Hepatocyte (in vitro differentiated cells): ENCODE results near the gene OR2A5. TPM values are rescaled to one million over a fixed set of nuclear protein-coding genes. Genes with fewer than 3 reads are reported as not detected.

Source experiments
- DNase-seq: peaks from one replicate; pipeline ENCODE4 v3.0.0-alpha.2; 2016; ENCODE audit warnings: low spot score
- H2AFZ ChIP-seq: fragments of 200-600 bp; sonication (generic); 2 replicates; pipeline ENCODE4 v1.6.0; 2016; ENCODE audit warnings: antibody characterized with exemption, mild to moderate bottlenecking
- H3K27ac ChIP-seq: fragments of 200-600 bp; sonication (generic); 2 replicates; pipeline ENCODE4 v1.5.1; 2016; ENCODE audit warnings: mild to moderate bottlenecking
- H3K27me3 ChIP-seq: fragments of 200-600 bp; sonication (generic); 2 replicates; pipeline ENCODE4 v1.6.1; 2016
- H3K36me3 ChIP-seq: fragments of 200-600 bp; sonication (generic); replicated peaks from 2 replicates; pipeline ENCODE4 v1.5.1; 2016; ENCODE audit warnings: low read depth; ENCODE audit not compliant: insufficient read depth
- H3K4me1 ChIP-seq: fragments of 200-600 bp; sonication (generic); 2 replicates; pipeline ENCODE4 v1.5.1; 2016; ENCODE audit warnings: mild to moderate bottlenecking, moderate library complexity; ENCODE audit not compliant: insufficient read depth
- H3K4me2 ChIP-seq: fragments of 200-600 bp; sonication (generic); 2 replicates; pipeline ENCODE4 v1.6.0; 2016
- H3K4me3 ChIP-seq: fragments of 200-600 bp; sonication (generic); 2 replicates; pipeline ENCODE4 v1.5.1; 2016; ENCODE audit warnings: mild to moderate bottlenecking
- H3K79me2 ChIP-seq: fragments of 200-600 bp; sonication (generic); 2 replicates; pipeline ENCODE4 v1.6.0; 2017; ENCODE audit warnings: mild to moderate bottlenecking
- H3K9me2 ChIP-seq: fragments of 200-600 bp; sonication (generic); replicated peaks from 2 replicates; pipeline ENCODE4 v1.6.0; 2017; ENCODE audit warnings: mild to moderate bottlenecking; ENCODE audit not compliant: insufficient read depth
- H3K9me3 ChIP-seq: fragments of 200-600 bp; sonication (generic); 2 replicates; pipeline ENCODE4 v1.5.1; 2016; ENCODE audit warnings: low read depth, mild to moderate bottlenecking
- H4K20me1 ChIP-seq: fragments of 200-600 bp; sonication (generic); 2 replicates; pipeline ENCODE4 v1.6.0; 2016; ENCODE audit warnings: mild to moderate bottlenecking; ENCODE audit not compliant: insufficient read depth, poor library complexity, severe bottlenecking
- CTCF ChIP-seq: fragments of 200-600 bp; sonication (generic); IDR thresholded peaks from 2 replicates; pipeline ENCODE4 v1.5.1; 2016; ENCODE audit warnings: antibody characterized with exemption, mild to moderate bottlenecking; ENCODE audit not compliant: poor library complexity
- EZH2 ChIP-seq: fragments of 200-600 bp; sonication (generic); IDR thresholded peaks from 2 replicates; pipeline ENCODE4 v1.6.1; 2016; ENCODE audit warnings: antibody characterized with exemption, mild to moderate bottlenecking, borderline replicate concordance
- EZH2phosphoT487 ChIP-seq: fragments of 200-600 bp; sonication (generic); IDR thresholded peaks from one replicate; pipeline ENCODE4 v1.6.1; 2018; ENCODE audit warnings: antibody characterized with exemption, mild to moderate bottlenecking, low read depth, moderate library complexity; ENCODE audit not compliant: unreplicated experiment, severe bottlenecking
- WGBS: methylation state at CpG from one replicate; pipeline ENCODE4 v1.1.6; 2016; ENCODE audit warnings: low lambda C conversion rate; ENCODE audit errors: missing lambda C conversion rate; 5-methylcytosine and 5-hydroxymethylcytosine counted together
- polyA plus RNA-seq: library from polyadenylated mRNA; unstranded; fragments of >200 nt; fragmentation: Nextera tagmentation; extraction: Ambion mirVana; gene quantifications from 2 replicates; pipeline ENCODE4 v1.2.1, GENCODE V29; 2016
- total RNA-seq: library from RNA; depleted of rRNA; stranded (reverse); fragments of >200 nt; gene quantifications from 2 replicates; pipeline ENCODE4 v1.2.3, GENCODE V29; 2014

Gene OR2A5
- total and polyA plus RNA-seq, 2 experiments from 2014 or later = 0.10 to 0.77 TPM

- Histone ChIP-seq H3K9me3 (no peaks in the 10 kb centered on the region), H3K36me3 (no peaks in the 10 kb centered on the region), H3K9me2 (no peaks in the 10 kb centered on the region), H3K4me1 (peaks cover 12% of the 10 kb centered on the region), H3K4me2 (no peak overlapping the region), H3K4me3 (no peak overlapping the region), H2AFZ (no peak overlapping the region), H3K27me3 (no peaks in the 10 kb centered on the region), H4K20me1 (no peaks in the 10 kb centered on the region), H3K79me2 (no peaks in the 10 kb centered on the region), H3K27ac (peak overlapping the region; percentile 1)
- TF ChIP-seq EZH2 (no peak), CTCF (no peak), EZH2phosphoT487 (no peak)
- 77% methylated on average over 3 of the region's 3 CpGs for WGBS
- DNase-seq = no peak
Measured at GRCh38 chr7:144020340-144020739, 28.4 kb upstream of the OR2A5 start.

GRCh38 chr7:144022169-144022568, 26.6 kb upstream of the OR2A5 start:
- no peak overlapping the region for H3K4me3 ChIP-seq
- no peak overlapping the region for H3K27ac ChIP-seq
- no peaks in the 10 kb centered on the region for H3K9me2 ChIP-seq
- H2AFZ ChIP-seq = no peak overlapping the region
- H3K79me2 ChIP-seq = no peaks in the 10 kb centered on the region
- no peak for DNase-seq
- H3K4me2 ChIP-seq = no peak overlapping the region
- H3K9me3 ChIP-seq = no peaks in the 10 kb centered on the region
- no peak for TF ChIP-seq EZH2phosphoT487
- no peak for TF ChIP-seq CTCF
- no peak for TF ChIP-seq EZH2
- H3K27me3 ChIP-seq = no peaks in the 10 kb centered on the region
- H3K36me3 ChIP-seq = no peaks in the 10 kb centered on the region
- H4K20me1 ChIP-seq = no peaks in the 10 kb centered on the region
- H3K4me1 ChIP-seq = peaks cover 12% of the 10 kb centered on the region

- H3K4me3 ChIP-seq = no peak overlapping the region
Measured at GRCh38 chr7:144023171-144023827, 25.4 kb upstream of the OR2A5 start.

More at GRCh38 chr7:144023171-144023827, 25.4 kb upstream of the OR2A5 start:
- no peaks in the 10 kb centered on the region for H3K36me3 ChIP-seq
- H3K79me2 ChIP-seq = no peaks in the 10 kb centered on the region
- no peaks in the 10 kb centered on the region for H4K20me1 ChIP-seq
- H3K4me2 ChIP-seq = no peak overlapping the region
- no peak overlapping the region for H3K27ac ChIP-seq
- TF ChIP-seq EZH2phosphoT487 (no peak), CTCF (no peak), EZH2 (no peak)
- H3K9me3 ChIP-seq = no peaks in the 10 kb centered on the region
- H3K4me1 ChIP-seq = peaks cover 12% of the 10 kb centered on the region
- H3K9me2 ChIP-seq = no peaks in the 10 kb centered on the region
- H3K27me3 ChIP-seq = no peaks in the 10 kb centered on the region
- no peak for DNase-seq
- H2AFZ ChIP-seq = no peak overlapping the region
- WGBS = 92% methylated on average over 4 of the region's 4 CpGs
